Ovary (tissue), 9 donors: ENCODE data around the gene GRM8. TPM values are rescaled to one million over a fixed set of nuclear protein-coding genes. Genes with fewer than 3 reads are reported as not detected.

ENCODE experiments used
- DNase-seq, 5 donors: peaks; one replicate each; pipeline ENCODE4 v3.0.0-alpha.2; 2019 to 2020
- H3K27ac ChIP-seq, 2 donors: fragments of 200-600 bp; one replicate each; pipeline versions ENCODE4 v1.5.1 to v1.8.0; 2019 to 2022
- H3K27me3 ChIP-seq: fragments of 200-600 bp; one replicate; pipeline ENCODE4 v1.8.0; 2022
- H3K36me3 ChIP-seq: fragments of 200-600 bp; sonication (generic); one replicate; pipeline ENCODE4 v1.5.1; 2019
- H3K4me1 ChIP-seq: one replicate; pipeline ENCODE4 v1.8.1; 2013; ENCODE audit warnings: mild to moderate bottlenecking, moderate library complexity; ENCODE audit not compliant: insufficient read depth
- H3K4me3 ChIP-seq: fragments of 200-600 bp; sonication (generic); one replicate; pipeline ENCODE4 v1.5.1; 2017
- H3K9me3 ChIP-seq, 2 donors: fragments of 200-600 bp in 1 of 2; sonication (generic) in 1 of 2; one replicate each; pipeline versions ENCODE4 v1.5.1 to v1.8.1; 2013 to 2019; ENCODE audit warnings: mild to moderate bottlenecking in 1 of 2, moderate library complexity in 1 of 2
- EP300 ChIP-seq: sonication (generic); formaldehyde crosslinking; IDR thresholded peaks from one replicate; pipeline ENCODE4 v1.6.1; 2017; ENCODE audit warnings: antibody characterized with exemption
- POLR2A ChIP-seq: fragments of 450-650 bp; IDR thresholded peaks from one replicate; pipeline ENCODE4 v1.6.1; 2017; ENCODE audit warnings: antibody characterized with exemption, mild to moderate bottlenecking, moderate library complexity
- WGBS, 3 donors: extraction: QIAGEN DNeasy Blood & Tissue Kit in 1 of 3; methylation state at CpG; one replicate each; pipeline versions ENCODE4 v1.1.5 to v1.1.7; 2013 to 2017; 5-methylcytosine and 5-hydroxymethylcytosine counted together
- intact Hi-C, 4 donors: fragments of 100-400 bp; cut with DNase I; formaldehyde crosslinking; loops; one replicate each; pipeline versions ENCODE4 v1.11.0 to v1.15.1; 2022 to 2023
- polyA plus RNA-seq, 2 donors: library from polyadenylated mRNA; stranded (reverse); fragments of 200-250 nt in 1 of 2; fragments of 350-450 nt in 1 of 2; fragmentation: Illumina TruSeq in 1 of 2; extraction: RNeasy Lipid Tissue Mini Kit (QIAGEN cat#74804) in 1 of 2; gene quantifications; one replicate each; pipeline ENCODE4 v1.2.3, GENCODE V29; 2013 to 2014
- total RNA-seq, 7 donors: library from RNA; depleted of rRNA in 2 of 7; stranded (reverse); fragments of >200 nt in 2 of 7; fragmentation: NEBNext Ultra II Directional in 3 of 7; extraction: Animal tissue kit (Norgen Biotek cat#: 25700) in 3 of 7; gene quantifications; one replicate each; pipeline versions ENCODE4 v1.1.0 to v1.2.4, GENCODE V29; 2016 to 2023
- TF ChIP-seq, protein P1 (sequence below), 3 donors: fragments of 450-650 bp in 2 of 3; fragments of 200-600 bp in 1 of 3; IDR thresholded peaks; one replicate each; pipeline versions ENCODE4 v1.5.1 to v1.8.0; 2016 to 2022; ENCODE audit warnings: antibody characterized with exemption in 3 of 3, mild to moderate bottlenecking in 1 of 3
- donor health status: DM: no; HTN: no; CAD: no; lungs with moderate emphysema.
- donor health status: DM: no; HTN: no; CAD: no.
- donor health status: Bipolar disorder and iron deficiency.
- donor health status: DM: yes; HTN: yes; CAD: no.
- donor health status: DM: no; HTN: no; CAD: no.
- donor health status: DM: yes; HTN: yes; CAD: no.

The GRM8 gene
- total and polyA plus RNA-seq, 9 donors, result 0.38 to 4.0 (median 1.0) TPM; not detected in 1

DNA sequence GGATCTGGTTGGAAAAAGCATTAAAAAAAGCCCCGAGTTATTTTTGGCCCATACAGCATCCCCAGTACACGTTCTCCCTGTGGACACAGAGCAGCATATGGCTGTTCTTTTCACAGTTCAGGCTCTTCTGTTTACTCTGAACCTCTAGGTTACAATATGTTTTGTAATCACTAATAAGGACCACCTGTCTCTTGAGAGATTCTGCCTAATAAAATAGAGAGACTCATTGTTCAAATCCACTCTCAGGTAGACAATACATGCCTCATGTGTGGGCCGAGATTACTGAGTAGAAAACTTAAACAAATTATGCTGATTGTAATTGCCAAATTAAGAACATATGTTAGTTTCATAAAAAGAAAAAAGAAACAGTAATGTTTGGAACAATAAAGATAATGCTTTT lies 647.7 kb downstream of the GRM8 start:
- H3K36me3 ChIP-seq, result no peaks in the 10 kb centered on the region
- DNase-seq, result no peak
- TF ChIP-seq POLR2A (no peak), EP300 (no peak)
- TF ChIP-seq, protein P1, sequence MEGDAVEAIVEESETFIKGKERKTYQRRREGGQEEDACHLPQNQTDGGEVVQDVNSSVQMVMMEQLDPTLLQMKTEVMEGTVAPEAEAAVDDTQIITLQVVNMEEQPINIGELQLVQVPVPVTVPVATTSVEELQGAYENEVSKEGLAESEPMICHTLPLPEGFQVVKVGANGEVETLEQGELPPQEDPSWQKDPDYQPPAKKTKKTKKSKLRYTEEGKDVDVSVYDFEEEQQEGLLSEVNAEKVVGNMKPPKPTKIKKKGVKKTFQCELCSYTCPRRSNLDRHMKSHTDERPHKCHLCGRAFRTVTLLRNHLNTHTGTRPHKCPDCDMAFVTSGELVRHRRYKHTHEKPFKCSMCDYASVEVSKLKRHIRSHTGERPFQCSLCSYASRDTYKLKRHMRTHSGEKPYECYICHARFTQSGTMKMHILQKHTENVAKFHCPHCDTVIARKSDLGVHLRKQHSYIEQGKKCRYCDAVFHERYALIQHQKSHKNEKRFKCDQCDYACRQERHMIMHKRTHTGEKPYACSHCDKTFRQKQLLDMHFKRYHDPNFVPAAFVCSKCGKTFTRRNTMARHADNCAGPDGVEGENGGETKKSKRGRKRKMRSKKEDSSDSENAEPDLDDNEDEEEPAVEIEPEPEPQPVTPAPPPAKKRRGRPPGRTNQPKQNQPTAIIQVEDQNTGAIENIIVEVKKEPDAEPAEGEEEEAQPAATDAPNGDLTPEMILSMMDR (IDR thresholded peaks at IDR 0.05), result no peak
- H3K4me1 ChIP-seq, result no peaks in the 10 kb centered on the region
- no peaks in the 10 kb centered on the region for H3K9me3 ChIP-seq
- no peaks in the 10 kb centered on the region for H3K27me3 ChIP-seq
- intact Hi-C loops, result no loop called here
- no peak overlapping the region for H3K27ac ChIP-seq
- WGBS, 3 donors, result 18 to 26% (median 24%) methylated on average over 3 of the region's 3 CpGs
- H3K4me3 ChIP-seq, result no peak overlapping the region

DNA sequence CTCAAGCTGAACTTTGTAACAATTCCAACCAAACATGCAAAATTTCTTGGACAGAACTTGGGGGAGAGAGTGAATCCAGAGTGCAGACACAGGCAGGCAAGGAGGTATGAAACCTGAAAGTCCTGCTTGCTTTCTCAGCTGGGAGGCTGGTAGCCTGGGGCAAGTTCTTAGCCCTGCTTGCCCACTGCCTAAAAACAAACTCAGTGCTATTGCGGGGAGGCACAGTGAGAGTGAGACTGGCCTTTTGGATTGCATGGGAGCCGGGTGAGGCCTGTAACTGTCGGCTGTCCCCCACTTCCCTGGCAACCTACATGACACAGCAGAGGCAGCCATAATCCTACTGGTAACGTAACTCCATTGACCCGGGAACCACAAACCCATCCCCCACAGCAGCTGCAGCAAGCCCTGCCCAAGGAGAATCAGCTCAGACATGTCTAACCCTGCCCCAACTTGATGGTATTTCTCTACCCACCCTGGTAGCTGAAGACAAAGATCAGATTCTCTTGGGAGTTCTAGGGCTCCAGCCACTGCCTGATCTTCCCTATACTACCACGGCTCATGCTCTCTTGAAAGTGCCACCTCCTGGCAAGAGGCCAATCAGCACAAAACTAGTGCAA lies 663.6 kb downstream of the GRM8 start:
- WGBS, 3 donors, result 84 to 91% (median 89%) methylated on average over 6 of the region's 6 CpGs
- Histone ChIP-seq H3K4me3 (no peak overlapping the region), H3K36me3 (no peaks in the 10 kb centered on the region), H3K4me1 (no peaks in the 10 kb centered on the region), H3K27me3 (no peaks in the 10 kb centered on the region), H3K27ac (no peak overlapping the region), H3K9me3 (no peaks in the 10 kb centered on the region)
- intact Hi-C loops, result no loop called here
- TF ChIP-seq, protein P1 (IDR thresholded peaks at IDR 0.05), result no peak
- TF ChIP-seq POLR2A (no peak), EP300 (no peak)
- no peak for DNase-seq

DNA sequence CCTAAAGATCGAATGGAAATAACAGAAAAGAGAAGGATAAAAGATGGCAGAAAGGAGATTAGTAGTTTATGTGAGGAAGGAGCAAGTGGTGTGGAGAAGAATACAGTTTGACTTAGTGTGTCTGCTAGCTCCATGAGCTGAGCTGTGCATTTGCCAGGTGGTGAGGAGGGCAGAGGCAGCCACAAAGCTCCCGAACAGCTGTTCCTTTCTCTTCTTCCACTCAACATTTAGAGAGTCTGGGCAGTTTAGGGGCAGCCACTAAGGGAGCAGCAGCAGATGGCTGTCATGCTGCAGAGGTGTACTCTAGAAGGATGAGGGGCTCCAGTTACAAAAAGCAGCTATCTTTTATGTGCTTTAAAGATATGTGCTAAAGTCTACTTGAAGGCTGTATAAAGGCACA lies 674.4 kb downstream of the GRM8 start:
- H3K36me3 ChIP-seq, result no peaks in the 10 kb centered on the region
- H3K4me3 ChIP-seq, result no peak overlapping the region
- H3K27ac ChIP-seq, result no peak overlapping the region
- 66 to 82% (median 77%) methylated on average over 2 of the region's 2 CpGs for WGBS, 3 donors
- DNase-seq, result no peak
- intact Hi-C loops, result no loop called here
- no peak for TF ChIP-seq EP300
- TF ChIP-seq, protein P1 (IDR thresholded peaks at IDR 0.05), result no peak
- TF ChIP-seq POLR2A, result no peak
- no peaks in the 10 kb centered on the region for H3K9me3 ChIP-seq
- no peaks in the 10 kb centered on the region for H3K27me3 ChIP-seq
- no peaks in the 10 kb centered on the region for H3K4me1 ChIP-seq

DNA sequence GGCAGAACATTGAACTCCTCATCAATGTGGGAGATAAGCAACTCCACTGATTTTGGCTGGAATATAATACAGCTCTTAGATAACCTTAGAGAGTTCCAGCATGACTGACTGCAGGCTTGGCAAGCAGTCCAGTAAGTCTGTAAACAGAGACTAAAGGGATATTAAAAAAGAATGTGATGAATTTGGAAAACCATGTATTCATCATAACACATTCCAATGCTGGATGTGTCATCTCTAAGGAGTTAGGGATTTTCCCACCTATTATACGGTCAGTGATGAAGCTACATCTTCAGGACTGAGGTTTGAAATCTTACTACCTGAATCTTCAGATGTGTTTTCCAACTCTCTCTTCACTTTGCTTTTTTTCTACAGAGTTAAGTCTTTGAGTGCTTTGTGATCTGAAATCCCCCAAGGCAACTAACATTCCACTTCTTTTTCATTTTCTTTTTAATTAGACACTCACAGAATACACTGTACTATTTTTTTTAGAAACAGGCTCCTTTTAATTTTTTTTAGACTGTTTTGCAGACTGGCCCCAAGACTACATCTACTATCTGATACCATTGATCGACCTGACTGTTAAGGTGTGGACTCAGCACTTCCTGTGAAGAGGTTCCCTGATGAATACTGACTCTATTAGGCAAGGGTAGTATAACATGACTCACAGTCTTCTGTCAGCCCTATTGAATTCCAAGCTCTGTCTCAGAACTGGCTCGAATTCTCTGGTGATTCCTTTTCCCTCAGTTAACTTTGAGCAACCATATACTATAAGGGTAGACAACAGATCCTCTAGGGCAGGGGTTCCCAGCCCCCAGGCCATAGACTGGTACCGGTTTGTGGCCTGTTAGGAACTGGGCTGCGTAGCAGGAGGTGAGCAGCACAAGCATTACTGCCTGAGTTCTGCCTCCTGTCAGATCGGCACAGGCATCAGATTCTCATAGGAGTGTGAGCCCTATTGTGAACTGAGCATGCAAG lies 678.2 kb downstream of the GRM8 start:
- Histone ChIP-seq H3K27me3 (no peaks in the 10 kb centered on the region), H3K27ac (no peak overlapping the region)

More for the DNA sequence above, 678.2 kb downstream of the GRM8 start:
- H3K9me3 ChIP-seq, result no peaks in the 10 kb centered on the region
- intact Hi-C loops, result no loop called here
- TF ChIP-seq POLR2A (no peak), EP300 (no peak)
- TF ChIP-seq, protein P1 (IDR thresholded peaks at IDR 0.05), result no peak
- no peak for DNase-seq
- no peaks in the 10 kb centered on the region for H3K4me1 ChIP-seq
- 65 to 73% (median 66%) methylated on average over 6 of the region's 6 CpGs for WGBS, 3 donors
- H3K36me3 ChIP-seq, result no peaks in the 10 kb centered on the region
- no peak overlapping the region for H3K4me3 ChIP-seq
